HEK293T (cell line): ENCODE results near the gene UGGT2.

ENCODE experiments used
- L3MBTL2 ChIP-seq: fragments of 450-650 bp; conservative IDR thresholded peaks from 2 replicates; pipeline ENCODE4 v1.6.1; 2016; ENCODE audit warnings: mild to moderate bottlenecking
- TARDBP ChIP-seq: fragments of 450-650 bp; IDR thresholded peaks from 2 replicates; pipeline ENCODE4 v1.6.1; 2016

DNA sequence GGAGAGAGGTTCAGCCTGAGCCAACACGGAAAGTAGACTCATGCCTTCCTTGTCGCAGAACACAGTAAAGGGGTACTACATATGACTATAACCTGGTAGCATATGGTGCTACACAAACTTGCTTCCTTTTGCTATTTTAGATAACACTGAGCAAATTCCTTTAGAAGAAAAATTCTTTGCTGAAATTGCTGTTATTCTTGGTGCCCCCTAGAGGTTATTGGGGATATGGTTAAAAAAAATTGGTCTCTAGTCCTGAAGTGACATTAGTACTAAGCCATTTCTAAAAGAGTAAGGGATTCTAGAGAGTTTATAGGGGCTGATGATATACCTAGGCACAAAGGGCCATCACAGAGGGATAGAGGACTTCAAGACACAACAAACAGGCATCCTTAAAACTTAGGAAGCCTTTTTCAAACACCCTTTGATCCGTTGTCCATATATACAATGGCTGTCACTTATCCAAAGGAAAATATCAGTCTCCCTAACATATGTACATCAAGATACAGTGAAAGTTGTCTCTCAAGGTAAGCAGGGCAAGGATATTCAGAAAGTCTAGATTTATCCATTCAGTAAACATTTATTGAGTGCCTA, 22.8 kb upstream of the UGGT2 start:
- no peak for TF ChIP-seq L3MBTL2
- TF ChIP-seq TARDBP, result no peak
